Measurements from ENCODE around the gene ADAMTSL2.
A peak's percentile ranks its signal among the peaks of the same experiment; 100 is the strongest.

ADAMTSL2 gene

GRCh38 chr9:133534346-133535291, at the start of gene ADAMTSL2:
ADAMTSL2 (plus strand) TSS chr9:133534704; CDS start chr9:133536713, 2,009 bp downstream.
- DNase-seq (ENCODE audit: low spot score) = peak; percentile 79

DNA sequence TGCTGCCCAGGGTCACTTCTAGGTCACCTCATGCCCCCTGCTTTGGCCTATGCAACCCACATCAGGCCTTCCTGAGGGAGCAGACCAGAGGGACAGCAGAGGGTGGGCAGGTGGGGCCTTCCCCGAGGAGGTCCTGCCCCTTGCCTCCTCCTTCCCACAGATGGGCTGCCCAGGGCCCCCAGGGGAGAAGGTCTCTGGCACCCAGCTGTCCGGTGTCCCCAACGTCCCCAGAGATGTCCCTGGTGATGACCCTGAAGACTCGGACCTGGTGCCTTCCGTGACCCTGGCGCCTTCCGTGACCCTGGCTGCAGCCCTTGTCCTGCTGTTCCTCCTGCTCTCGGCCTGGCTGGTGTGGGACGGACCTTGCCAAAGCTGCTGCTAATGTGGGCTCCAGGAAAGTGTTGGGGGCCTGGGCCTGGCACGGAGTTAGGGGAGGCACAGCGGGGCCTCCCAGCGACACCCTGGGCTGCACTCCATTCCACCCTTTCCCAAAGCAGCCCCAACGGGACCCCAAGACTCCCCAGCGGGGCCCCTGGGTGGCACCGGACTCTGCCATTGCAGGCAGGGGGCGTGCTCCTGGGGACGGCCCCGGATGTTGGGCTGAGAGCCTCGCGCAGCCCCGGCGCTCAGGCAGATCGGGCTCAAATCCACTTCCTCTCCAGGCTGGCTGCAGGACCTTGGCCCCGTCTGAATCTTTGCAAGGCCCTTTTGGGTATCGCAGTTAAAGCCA, 48.8 kb upstream of the ADAMTSL2 start:
- DNase-seq (ENCODE audit: low spot score) = no peak

- DNase-seq (ENCODE audit: low spot score) = no peak
Measured at GRCh38 chr9:133487331-133487725, 47.2 kb upstream of the ADAMTSL2 start.

- DNase-seq (ENCODE audit: low spot score) = no peak
Measured at GRCh38 chr9:133488686-133489252, 45.7 kb upstream of the ADAMTSL2 start.

GRCh38 chr9:133489253-133490190, 45.0 kb upstream of the ADAMTSL2 start:
- DNase-seq (ENCODE audit: low spot score) = no peak

- DNase-seq (ENCODE audit: low spot score) = no peak
Measured at GRCh38 chr9:133490201-133490681, 44.3 kb upstream of the ADAMTSL2 start.

DNA sequence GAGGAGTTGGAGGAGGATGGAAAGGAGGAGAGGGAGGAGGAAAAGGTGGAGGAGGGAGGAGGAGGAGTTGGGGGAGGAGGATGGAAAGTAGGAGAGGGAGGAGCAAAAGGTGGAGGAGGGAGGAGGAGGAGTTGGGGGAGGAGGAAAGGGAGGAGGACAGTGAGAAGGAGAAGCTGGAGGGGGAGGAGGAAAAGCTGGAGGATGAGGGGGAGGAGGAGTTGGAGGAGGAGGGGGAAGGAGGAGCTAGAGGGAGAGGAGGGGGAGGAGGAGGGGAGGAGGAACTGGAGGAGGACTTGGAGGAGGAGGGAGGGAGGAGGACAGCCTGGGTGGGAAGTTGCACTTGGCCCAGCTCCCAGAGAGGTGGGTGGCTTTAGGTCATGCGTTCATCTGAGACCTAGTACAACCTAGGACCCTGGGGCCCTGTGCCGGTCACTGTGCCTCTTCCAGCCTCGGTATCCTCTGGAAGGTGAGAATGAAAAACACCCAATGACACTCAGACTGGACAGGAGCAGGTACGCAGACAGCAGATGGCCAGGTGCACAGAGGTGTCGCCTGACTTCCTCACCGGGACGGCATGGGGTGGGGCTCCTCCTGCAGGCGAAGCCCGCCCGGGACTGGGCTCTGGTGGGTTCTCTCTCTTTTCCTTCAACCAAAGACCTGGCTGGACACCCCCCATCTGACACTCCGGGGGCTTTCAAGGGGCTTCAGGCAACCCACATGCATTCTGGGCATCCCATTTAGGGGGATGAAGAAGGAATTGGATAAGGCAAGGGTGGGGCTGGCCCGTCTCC, 43.4 kb upstream of the ADAMTSL2 start:
- no peak for DNase-seq (ENCODE audit: low spot score)

GRCh38 chr9:133491656-133491925, 42.9 kb upstream of the ADAMTSL2 start:
- no peak for DNase-seq (ENCODE audit: low spot score)

GRCh38 chr9:133492061-133493021, 42.2 kb upstream of the ADAMTSL2 start:
- no peak for DNase-seq (ENCODE audit: low spot score)

DNA sequence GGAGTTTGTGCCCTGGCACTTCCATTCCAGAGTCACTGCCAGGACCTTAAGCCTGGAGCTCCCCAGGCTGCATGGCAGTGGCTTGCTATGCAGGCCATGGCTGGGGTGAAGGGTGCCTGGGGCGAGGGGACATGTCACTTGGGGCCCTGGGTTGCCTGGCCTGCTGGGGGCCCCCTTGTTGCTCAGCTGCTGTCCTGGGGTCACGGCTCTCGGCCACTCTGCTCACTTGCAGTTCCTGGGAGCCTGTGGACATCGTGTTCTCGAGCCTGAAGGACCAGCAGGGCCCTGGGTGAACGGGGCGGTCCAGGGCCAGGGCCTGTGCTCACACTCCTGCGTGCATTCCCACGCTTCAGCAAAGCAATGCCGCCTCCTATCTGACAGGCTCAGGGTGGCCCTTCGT, 41.1 kb upstream of the ADAMTSL2 start:
- DNase-seq (ENCODE audit: low spot score) = no peak

DNA sequence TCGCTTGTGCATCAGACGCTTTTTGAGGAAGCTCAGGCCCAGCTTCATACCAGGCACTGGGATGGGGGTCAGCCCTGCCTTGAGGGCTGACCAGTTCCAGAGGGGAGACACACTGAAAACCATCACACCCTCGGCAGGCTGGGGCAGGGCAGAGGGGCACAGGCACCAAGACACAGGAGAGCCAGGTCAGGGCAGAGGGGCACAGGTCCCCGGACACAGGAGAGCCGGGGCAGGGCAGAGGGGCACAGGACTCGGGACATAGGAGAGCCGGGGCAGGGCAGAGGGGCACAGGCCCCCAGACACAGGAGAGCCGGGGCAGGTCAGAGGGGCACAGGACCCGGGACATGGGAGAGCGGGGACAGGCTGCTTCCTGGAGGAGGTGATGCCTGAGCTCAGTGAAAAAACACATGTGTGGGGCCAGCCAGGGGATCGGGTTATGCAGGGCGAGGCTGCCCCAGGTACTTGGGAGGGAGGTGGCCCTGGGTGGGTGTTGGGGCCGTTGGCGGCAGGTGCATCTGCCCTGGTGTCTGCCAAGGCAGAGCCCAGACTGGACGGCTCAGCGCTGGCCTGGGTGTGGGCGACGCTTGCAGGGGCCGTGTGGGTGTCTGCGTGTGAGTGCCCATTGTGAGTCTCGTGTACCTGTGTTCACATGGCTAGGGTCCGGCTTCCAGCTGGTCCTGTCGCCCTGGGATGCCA, 40.5 kb upstream of the ADAMTSL2 start:
- no peak for DNase-seq (ENCODE audit: low spot score)

- DNase-seq (ENCODE audit: low spot score) = no peak
Measured at GRCh38 chr9:133494636-133495326, 39.7 kb upstream of the ADAMTSL2 start.

DNA sequence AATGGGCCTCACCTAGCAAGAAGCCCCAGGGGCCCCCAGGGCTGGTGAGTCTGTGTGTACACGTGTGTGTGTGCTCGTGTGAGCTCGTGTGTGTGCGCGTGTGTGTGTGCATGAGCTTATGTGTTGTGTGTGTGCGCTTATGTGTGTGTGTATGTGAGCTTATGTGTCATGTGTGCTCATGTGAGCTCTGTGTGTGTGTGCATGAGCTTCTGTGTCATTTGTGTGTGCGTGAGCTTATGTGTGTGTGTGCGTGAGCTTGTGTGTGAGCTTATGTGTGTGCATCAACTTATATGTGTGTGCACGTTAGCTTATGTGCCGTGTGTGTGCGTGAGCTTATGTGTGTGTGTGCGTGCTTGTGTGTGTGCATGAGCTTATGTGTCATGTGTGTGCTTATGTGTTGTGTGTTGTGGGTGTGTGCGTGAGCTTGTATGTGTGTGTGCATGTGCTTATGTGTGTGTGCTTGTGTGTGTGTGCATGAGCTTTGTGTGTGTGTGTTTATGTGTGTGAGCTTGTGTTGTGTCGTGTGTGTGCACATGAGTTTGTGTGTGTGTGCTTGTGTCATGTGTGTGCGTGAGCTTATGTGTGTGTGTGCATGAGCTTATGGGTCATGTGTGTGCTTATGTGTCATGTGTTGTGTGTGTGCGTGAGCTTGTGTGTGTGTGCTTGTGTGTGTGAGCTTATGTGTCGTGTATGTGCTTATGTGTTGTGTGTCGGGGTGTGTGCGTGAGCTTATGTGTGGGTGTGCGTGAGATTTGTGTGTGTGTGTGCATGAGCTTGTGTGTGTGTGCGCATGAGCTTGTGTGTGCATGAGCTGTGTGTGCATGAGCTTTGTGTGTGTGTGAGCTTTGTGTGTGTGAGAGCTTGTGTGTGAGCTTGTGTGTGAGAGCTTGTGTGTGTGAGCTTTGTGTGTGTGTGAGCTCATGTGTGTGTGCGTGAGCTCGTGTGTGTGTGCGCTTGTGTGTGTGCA, 38.9 kb upstream of the ADAMTSL2 start:
- no peak for DNase-seq (ENCODE audit: low spot score)

DNA sequence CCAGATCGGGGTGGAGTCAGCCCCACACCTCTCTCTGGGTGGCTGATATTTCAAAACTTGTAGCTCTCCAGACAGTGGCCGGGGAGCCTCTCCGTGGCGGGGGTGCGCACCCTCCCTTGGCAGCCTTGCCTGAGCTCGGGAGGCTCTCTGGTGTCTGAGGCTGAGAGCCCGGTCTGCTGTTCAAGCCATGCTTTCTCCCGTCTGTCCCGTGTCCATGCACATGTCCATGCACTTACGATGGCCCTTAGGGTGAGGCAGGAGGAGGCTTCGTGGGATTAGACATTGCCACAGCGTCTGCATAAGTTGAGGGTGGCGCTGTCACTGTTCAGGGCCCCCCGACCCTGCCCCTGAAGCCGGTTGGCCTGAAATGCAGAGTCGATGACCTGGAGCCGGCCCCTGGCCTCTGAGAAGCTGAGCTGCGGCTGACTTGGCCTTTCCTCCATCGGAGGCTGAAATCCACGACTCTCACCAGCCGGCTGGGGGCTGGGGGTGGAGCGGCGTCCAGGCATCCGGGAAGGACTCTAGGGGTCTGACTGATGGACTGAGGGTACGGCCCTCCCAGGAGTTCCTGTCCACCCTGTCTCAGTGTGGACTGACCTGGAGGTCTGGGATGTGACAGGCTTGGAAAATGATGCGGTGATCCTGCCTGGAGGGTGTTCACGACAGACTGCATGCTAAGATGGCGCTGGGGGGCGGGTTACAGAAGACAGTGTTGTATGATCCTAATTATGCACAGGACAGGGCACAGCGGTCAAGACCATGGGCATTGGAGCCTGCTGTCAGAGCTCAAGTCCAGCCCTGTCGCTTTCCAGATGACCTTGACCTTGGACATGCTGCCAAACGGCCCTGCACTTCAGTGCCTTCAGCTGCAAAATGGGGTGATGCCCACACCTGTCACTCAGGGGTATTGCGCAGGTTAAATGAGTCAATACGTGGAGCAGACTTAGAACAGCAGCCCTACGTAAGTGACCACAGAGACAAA, 37.4 kb upstream of the ADAMTSL2 start:
- DNase-seq (ENCODE audit: low spot score) = no peak

GRCh38 chr9:133499132-133499891, 35.2 kb upstream of the ADAMTSL2 start:
- no peak for DNase-seq (ENCODE audit: low spot score)
